ENCODE results near the gene FEN1. TPM values are rescaled to one million over a fixed set of nuclear protein-coding genes. Genes with fewer than 3 reads are reported as not detected.

FEN1 gene
- total and polyA plus RNA-seq, 4 donors = 4.5 to 46.5 (median 9.5) TPM

DNA sequence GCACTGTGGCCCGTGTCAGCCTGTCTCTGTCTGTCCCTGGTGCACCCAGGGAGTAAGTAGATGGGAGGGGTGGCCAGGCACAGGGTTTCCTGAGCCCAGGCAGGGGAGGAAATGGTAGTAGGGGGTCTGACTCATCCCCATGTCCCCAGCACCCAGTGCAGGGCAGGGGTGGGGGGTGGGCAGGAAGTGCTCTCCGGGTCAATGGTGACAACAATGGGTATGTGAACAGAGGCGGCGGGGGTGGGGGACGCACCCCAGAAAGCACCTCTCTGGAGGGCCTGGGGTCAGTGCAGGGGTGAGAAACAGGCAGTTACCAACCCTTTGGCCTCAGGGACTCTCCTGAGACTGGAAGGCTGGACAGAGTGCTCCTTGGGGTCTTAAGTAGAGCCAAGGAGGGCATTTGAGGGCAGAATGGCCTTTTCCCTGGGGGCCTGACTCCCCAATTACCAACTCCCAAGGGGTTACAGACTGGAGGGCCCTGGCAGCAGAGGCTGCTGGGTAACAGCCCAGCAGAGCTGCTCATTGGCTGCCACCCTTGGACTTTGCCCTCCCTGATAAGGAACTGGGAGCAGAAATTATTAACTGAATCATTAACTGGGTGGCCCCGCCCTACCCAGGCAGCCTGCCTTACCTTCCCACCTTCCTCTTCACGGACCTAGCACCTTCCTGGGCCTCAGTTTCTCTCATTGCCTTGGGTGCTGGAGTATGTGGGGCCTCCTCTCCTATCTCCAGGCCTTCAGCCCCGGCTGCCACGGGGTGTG, 36.1 kb upstream of the FEN1 start:
- no peaks in the 10 kb centered on the region for H3K36me3 ChIP-seq (ENCODE audit: control insufficient read depth in 4 of 4, insufficient read depth in 3 of 4, low read depth in 1 of 4, low read length in 3 of 4)
- H3K4me3 ChIP-seq (ENCODE audit: low read depth in 1 of 3, low read length in 3 of 3) = peak overlapping the region in 2 of 3 donors; percentile 40 to 52
- peak; percentile 68 for DNase-seq (ENCODE audit: low spot score)
- H3K9me3 ChIP-seq (ENCODE audit: control insufficient read depth in 4 of 4, low read length in 3 of 4) = no peaks in the 10 kb centered on the region
- H3K4me1 ChIP-seq (ENCODE audit: control insufficient read depth in 4 of 4, insufficient read depth in 4 of 4, low read length in 3 of 4) = peaks cover 9 to 40% (median 23%) of the 10 kb centered on the region in 4 donors
- peak overlapping the region; percentile 87 to 97 for H3K27ac ChIP-seq (ENCODE audit: low read depth in 1 of 2, low read length in 2 of 2)
- peak overlapping the region in 1 of 2 donors; percentile 86 for H3K9ac ChIP-seq (ENCODE audit: low read depth in 1 of 2, low read length in 2 of 2)
- 30% methylated on average over 9 of the region's 9 CpGs for WGBS
- no peaks in the 10 kb centered on the region for H3K27me3 ChIP-seq (ENCODE audit: control insufficient read depth in 4 of 4, insufficient read depth in 4 of 4, low read length in 3 of 4)
- peak; percentile 95 for TF ChIP-seq HNF4G (IDR thresholded peaks at IDR 0.05)
- TF ChIP-seq, protein P1, sequence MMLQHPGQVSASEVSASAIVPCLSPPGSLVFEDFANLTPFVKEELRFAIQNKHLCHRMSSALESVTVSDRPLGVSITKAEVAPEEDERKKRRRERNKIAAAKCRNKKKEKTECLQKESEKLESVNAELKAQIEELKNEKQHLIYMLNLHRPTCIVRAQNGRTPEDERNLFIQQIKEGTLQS (IDR thresholded peaks at IDR 0.05) = no peak
- peak; percentile 17 for TF ChIP-seq FOXA2 (IDR thresholded peaks at IDR 0.05)
- TF ChIP-seq HNF4A (conservative IDR thresholded peaks at IDR 0.05) = peak; percentile 96 to 98
- TF ChIP-seq CTCF (IDR thresholded peaks at IDR 0.05; ENCODE audit: low read depth, low read length, missing input control) = no peak
- peak; percentile 26 for TF ChIP-seq NR2F2 (IDR thresholded peaks at IDR 0.05)
- peak; percentile 62 for TF ChIP-seq YY1 (IDR thresholded peaks at IDR 0.05)
- no peak for TF ChIP-seq EGR1 (IDR thresholded peaks at IDR 0.05; ENCODE audit: low read depth in 2 of 2)
- TF ChIP-seq GABPA (IDR thresholded peaks at IDR 0.05 in 1 of 2, conservative IDR thresholded peaks at IDR 0.05 in 1 of 2) = peak in 1 of 2 donors; percentile 42
- no peak for TF ChIP-seq TAF1 (conservative IDR thresholded peaks at IDR 0.05)
- TF ChIP-seq JUND (IDR thresholded peaks at IDR 0.05) = peak in 1 of 2 donors; percentile 38
- TF ChIP-seq SP1 (IDR thresholded peaks at IDR 0.05) = peak; percentile 99
- TF ChIP-seq, protein P2, sequence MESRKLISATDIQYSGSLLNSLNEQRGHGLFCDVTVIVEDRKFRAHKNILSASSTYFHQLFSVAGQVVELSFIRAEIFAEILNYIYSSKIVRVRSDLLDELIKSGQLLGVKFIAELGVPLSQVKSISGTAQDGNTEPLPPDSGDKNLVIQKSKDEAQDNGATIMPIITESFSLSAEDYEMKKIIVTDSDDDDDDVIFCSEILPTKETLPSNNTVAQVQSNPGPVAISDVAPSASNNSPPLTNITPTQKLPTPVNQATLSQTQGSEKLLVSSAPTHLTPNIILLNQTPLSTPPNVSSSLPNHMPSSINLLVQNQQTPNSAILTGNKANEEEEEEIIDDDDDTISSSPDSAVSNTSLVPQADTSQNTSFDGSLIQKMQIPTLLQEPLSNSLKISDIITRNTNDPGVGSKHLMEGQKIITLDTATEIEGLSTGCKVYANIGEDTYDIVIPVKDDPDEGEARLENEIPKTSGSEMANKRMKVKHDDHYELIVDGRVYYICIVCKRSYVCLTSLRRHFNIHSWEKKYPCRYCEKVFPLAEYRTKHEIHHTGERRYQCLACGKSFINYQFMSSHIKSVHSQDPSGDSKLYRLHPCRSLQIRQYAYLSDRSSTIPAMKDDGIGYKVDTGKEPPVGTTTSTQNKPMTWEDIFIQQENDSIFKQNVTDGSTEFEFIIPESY (IDR thresholded peaks at IDR 0.05) = no peak
- peak; percentile 86 for TF ChIP-seq REST (IDR thresholded peaks at IDR 0.05)
- peak; percentile 63 to 69 for TF ChIP-seq RXRA (IDR thresholded peaks at IDR 0.05)

Measured in liver (tissue), 9 donors.